ENCODE data around the gene RB1.

The RB1 gene

DNA sequence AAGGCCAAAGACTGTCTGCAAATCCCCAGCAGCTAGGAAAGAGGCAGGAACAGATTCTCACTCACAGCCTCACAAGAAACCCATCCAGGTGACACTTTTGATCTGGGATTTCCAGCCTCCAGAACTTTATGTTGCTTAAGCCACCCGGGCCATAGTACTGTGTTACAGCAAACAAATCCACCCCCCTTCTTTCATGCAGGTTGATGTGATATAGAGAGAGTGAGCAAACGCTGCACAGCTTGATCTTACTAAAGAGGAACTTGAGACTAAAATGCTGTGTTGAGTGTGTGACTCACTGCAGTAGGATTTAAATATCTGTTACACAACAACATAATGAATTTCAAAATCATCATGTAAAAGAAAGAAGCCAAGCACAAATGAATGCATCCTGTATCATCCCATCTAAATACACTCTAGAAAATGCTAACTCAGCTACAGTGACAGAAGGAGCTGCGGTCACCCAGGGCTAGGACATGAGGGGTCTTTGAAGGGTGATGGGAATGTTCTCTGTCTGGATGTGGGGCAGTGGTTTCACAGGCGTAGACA is 197.2 kb downstream of the RB1 start:
- DNase-seq: peak in 1 of 5 donors; percentile 64

DNA sequence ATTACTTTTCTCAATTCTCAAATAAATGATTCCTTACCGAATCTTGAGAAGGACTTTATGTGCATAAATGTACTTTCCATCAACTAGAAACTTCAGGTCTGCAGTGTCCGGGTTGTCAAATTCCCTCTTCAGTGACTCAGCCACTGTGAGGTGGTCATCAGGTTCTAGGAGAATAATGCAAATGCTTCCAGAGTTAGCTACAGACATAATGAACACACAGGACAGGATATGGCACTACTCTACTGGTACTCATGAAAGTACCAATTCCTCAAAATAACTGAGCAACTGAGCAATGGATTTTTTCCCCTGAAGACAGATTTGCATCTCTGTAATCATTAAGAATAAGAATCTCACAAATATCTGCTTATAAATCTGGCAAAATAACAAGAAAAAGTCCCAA is 198.2 kb downstream of the RB1 start:
- no peak for DNase-seq

DNA sequence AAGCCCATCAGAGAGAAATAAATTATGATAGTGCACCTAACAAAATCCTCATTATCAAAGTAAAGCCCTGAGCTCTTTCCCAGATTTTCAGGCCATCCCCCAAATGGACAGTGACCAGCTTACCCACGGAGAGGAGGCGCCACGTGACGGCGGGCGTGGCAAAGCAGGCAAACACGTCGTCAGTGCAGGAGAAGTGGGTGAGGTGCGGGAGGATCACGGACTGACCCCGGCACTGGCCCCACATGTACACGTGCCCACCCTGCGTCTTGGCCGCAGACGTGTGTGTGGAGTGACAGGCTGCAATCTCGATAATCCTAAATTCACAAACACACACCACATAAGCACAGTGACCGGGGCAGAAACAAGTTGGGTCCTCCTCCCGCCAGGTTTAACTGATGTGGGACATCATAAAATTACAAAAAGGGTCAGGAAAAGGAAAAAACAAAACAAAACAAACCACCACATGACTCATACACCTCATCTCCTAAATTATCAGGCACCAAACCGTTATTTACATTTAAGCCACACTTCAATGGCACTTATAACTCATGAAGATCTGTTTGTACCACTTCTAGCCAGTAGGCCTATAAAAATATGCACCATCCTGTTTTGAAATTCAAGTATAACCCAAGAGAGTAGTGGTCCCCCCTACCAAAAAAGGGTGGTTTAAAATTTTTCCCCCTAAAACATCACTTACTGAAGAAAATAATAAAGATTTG is 199.2 kb downstream of the RB1 start:
- DNase-seq: peak in 1 of 5 donors; percentile 14

DNA sequence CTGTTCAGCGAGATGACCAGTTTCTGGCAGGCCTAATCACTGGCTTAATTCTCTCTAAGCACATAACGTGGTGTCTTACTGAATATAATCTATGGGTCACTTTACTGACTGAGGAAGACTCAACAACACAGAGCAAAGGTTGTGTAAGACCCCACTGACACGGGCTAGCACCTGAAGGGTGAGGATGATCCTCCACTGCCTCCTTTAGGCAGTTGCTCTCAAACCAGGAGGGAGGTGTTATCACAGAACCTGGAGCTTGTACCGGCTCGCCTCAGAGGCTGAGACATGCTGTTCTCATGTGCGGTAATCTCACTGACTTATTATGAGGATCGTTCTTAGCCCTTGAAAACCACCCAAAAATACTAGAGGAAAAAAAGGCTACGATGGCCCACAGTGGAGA is 201.1 kb downstream of the RB1 start:
- DNase-seq: peak in 1 of 5 donors; percentile 70

DNA sequence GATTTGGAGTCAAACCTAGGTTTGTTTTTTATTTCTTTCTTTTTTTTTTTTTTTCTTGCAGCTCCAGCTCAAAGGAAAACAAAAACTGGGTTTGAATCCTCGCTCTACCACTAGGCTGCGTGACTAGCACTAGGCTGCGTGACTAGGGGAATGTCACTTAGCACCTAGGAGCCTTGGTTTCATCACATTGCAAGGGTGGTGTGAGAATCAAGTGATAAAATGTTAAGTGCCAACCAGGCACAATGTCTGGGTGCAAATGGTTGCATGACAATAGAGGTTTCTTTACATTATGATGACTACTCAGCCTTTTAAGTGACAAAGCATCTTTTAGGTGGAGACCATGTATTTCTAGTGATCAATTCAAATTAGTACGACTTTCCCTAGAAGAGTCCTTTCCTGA is 201.5 kb downstream of the RB1 start:
- peak in 1 of 5 donors; percentile 88 for DNase-seq

DNA sequence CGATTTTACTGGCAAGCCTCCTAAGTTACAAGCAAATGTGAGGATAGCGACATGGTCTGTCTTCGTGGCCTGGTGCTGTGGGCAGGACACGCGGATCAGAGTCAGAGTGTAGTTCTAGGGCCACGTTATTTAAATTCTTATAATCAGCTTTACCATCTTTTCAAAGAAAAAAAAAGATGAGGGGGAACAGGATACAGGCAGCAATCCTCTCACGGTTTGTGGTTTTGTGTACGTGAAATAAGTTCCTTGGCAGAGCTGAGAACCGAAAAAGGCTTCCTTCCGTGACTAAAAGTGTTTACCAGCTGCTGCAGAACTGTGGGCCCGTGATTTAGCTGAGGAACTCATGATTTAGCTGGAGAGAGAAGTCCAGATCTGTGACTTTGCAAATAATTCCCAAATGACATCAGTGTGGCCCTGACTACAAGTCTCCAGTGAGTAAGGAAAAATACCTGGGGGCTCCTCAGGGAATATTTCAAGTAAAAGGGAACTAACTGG is 202.1 kb downstream of the RB1 start:
- DNase-seq: peak in 3 of 5 donors; percentile 16 to 96 (median 37)

DNA sequence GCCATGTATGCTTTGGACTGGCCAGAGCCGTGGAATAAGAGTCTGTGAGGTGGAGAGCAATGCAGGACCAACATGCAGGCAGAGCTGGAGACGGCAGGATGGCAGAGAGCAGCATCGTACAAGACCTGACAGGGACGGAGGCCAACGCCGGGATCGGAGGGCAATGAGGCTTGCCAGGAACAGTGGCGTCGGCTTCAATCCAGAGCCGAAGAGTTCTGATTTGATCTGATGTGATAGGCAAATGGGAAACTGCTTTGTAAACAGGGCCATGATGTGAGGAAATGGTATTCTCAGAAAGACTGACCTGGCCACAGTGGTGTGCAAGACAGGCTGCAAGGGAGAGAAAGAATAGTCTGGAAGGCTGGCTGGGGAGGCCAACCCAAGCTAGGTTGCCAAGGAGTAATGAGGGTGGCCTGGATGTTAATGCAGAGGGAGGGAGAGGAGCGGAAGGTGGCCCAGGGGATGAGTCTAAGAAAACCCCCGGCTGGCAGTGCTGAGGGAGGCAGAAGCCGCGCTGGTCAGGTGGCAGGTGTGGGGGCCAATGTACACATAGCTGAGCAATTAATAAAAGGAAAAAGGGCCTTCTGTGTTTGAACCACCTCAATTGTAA is 202.6 kb downstream of the RB1 start:
- DNase-seq: no peak

DNA sequence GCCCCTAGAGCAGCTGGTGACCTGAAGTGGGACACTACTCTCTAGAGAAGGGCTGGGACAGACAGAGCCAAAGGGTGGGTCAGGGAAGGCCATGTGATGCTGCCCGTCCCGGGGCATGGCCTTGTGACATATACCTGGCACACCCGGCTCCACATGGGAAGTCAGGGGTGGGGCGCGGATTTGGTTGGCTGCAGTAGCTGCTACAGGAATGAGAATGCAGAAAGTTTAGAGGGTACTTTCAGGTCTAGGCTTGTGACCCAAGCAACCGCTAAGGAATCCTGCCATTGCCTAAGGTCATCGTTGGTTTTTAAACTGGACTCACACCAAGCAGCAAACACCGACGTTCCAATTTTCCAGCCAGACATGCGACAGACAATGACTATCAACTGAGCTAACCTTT is 203.5 kb downstream of the RB1 start:
- no peak for DNase-seq

DNA sequence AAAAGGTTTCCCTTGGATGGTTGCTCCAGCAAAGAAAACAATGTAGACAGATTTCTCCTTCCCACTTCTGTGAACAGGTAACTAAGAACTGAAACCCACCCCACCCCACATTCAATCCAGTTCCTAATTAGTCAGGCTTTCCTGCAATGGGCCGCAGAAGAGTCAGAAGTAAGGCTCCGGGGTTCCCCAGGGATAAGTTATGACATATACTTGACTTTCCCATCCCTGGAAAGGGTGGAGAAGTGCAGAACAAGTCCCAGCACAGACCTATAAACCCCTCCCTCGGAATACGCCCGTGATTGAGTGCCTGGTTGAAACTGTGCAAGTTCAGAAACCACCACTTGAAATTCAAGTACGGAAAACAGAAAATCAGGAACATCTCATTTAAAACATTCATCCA is 204.5 kb downstream of the RB1 start:
- no peak for DNase-seq

DNA sequence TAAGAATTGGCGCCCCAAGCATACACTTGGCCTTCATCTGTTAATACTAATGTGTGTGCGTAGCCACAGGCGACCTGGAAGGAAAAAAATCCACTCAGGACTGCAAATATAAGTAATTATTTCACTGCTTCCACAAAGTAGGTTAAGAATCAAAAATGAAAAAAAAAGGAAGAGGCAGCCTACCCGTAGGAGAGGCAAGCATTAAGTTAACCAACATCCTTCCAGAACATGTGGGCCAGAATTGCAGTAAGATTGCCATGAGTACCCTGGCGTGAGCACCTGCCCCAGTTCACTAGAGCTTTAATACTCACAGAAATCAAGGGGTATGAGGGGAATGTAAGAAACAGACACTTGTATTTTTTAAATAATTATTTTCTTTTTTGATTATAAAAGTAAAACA is 207.1 kb downstream of the RB1 start:
- no peak for DNase-seq

DNA sequence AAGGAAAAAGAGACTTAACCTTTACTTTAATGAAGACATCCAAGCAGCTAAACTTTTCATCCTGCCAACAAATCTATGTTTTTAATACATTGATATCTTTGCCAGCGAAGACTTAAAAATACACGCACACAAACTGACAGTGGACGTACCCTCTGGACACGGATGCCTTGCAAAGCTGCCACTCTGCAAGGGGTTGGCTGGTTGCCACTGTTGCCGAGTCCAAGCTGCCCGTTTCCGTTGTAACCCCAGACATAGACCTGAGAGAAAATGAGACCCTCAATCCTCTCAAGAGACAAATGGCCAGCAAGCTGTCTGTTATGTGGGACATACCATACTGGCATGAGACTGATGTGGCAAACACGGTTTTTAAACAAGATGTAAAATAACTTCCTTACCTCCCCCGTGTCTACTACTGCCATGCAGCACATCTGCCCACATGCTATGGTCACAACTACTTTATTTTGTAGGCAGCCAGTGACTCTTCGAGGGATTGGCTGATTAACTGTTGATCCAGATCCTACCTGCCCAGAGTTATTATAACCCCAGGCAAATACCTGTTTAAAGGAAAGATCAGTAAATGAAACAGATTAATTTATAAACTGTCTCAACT is 208.2 kb downstream of the RB1 start:
- no peak for DNase-seq

DNA sequence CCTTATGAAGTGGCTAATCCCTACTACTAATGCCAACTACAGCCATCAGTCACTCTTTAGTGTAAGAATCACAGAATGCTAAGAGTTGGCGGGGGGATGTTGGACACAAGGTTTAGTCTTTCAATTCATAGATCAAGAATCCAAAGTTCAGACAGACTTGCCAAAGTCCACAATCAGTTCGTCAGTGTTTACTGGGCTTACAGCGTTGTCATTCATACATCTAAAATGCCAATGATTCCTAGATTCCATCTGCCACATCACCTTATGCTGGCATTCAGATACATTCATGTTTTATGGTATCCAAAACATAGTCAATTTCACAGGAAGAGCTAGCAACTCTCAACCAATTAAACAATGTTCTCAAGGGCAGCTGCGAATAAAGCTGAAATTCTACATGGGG is 211.2 kb downstream of the RB1 start:
- no peak for DNase-seq

DNA sequence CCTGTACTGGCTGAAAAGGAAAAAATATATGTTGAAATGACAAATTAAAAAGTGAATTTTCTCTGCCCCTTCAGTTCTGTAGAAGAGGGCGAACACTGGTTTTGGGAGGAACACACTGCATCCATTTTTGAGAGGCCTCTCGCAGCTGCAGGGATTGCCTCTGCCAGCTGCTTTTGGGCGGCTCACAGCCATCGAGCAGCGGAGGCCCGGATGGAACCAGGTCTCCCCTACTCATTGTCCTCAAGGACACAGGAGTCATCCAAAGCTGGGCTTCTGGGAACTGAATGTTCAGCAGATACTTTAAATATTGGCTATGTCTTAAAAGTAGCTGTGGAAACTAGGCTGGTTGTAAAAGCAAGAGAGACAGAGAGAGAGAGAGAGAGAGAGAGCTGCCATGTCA is 212.2 kb downstream of the RB1 start:
- DNase-seq: no peak

DNA sequence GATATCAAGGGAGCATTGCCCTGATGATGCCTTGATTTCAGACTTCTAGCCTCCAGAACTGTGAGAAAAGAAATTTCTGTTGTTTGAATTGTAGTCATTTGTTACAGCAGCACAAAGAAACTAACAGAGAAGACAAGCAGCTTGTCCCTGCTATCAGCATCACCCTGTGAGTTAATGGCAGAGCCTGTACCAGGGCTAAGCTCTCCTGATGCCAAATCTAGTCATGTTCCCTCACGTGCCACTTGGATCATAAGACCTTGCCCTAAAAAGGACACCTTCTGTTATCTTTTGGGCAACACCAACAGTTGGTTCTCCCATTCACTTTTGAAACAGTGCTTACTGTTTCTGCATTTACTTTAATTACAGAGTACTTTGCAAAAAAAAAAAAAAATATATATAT is 214.5 kb downstream of the RB1 start:
- no peak for DNase-seq

DNA sequence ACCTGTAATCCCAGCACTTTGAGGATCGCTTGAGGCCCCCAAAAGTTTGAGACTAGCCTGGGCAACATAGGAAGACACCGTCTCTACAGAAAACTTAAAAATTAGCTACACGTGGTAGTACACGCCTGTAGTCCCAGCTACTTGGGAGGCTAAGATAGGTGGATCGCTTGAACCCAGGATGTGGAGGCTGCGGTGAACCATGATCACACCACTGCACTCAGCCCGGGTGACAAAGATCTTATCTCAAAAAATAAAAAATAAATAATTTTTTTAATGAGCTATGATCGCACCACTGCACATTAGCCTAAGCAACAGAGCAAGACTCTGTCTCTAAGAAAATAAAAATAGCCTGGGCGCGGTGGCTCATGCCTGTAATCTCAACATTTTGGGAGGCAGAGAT is 222.7 kb downstream of the RB1 start:
- DNase-seq: peak in 1 of 5 donors; percentile 32

DNA sequence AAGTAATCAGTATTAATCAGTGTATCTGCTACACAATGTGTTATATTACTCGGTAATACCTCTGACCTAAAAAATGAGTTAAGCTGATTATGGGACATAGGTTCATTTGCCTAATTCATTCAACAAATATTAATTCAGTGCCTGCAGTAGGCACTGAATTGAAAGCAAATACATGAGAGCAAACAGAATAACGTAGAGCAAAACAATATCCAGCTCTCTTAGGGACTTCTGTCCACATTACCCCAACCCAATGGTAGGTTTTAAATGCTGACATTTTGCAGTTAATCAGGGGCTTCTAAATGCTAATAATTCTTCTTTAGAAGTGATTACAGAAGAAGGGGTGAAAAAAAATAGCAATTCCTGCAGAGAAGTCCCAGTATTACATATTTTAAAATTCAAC is 224.4 kb downstream of the RB1 start:
- no peak for DNase-seq

DNA sequence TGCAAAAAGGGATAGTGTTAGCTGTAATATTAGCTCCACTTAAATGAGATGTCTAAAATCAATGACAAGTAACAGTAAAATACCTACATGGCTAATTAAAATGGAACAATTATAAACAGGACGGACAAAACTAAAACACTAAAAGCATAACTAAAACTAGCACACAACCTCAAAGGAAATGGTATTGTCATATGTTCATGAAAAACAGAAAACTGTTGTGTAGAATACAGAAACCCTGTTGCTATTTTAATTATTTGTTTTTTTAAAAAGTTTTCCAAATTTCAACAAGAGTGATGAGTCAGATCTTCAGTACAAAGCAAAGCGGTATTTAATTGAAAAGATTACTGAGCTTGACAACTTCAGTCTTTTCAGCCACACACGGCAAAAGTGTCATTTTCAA is 225.2 kb downstream of the RB1 start:
- peak in 1 of 5 donors; percentile 21 for DNase-seq

DNA sequence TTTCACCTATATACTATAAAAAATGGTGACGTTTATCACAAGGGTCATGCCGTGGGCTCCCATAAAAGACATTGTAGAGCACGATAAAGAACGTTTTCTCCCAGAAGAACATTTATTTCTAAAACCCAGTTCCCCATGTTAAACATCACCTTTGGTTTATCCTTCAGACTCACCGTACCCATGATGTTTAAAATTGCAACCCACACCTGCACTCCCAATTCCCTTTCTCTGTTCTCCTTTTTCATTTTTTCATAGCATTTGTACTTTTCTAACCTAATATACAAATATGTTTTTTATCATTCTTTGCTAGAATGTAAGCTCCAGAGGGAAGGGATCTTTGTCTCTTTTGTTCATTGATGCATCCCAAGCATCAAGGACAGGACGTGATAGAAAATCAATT is 227.3 kb downstream of the RB1 start:
- no peak for DNase-seq
